Right lobe of liver (tissue), 6 donors: ENCODE measurements around the gene GAGE12C. TPM values are rescaled to one million over a fixed set of nuclear protein-coding genes. Genes with fewer than 3 reads are reported as not detected.
"Not testable (repeated sequence)": the region's sequence is repeated elsewhere in the genome, so short reads cannot be mapped to it uniquely, and the experiment has no call there.

Experiments used
- ATAC-seq, 4 donors: fragments of 200-7000 bp; cut with Tn5 transposase; one replicate each; pipeline ENCODE4 v1.9.1; 2020; ENCODE audit warnings: mild to moderate bottlenecking in 4 of 4, moderate library complexity in 4 of 4
- DNase-seq, 3 donors: peaks; one replicate each; pipeline ENCODE4 v3.0.0-alpha.2; 2020
- H3K27ac ChIP-seq, 3 donors: fragments of 200-600 bp; one replicate each; pipeline ENCODE4 v1.8.0; 2022
- H3K27me3 ChIP-seq, 2 donors: fragments of 200-600 bp; one replicate each; pipeline ENCODE4 v1.8.0; 2022
- H3K36me3 ChIP-seq, 4 donors: fragments of 200-600 bp; sonication (generic) in 1 of 4; one replicate each; pipeline versions ENCODE4 v1.5.1 to v1.8.0; 2017 to 2022; ENCODE audit warnings: control low read depth in 1 of 4
- H3K4me1 ChIP-seq, 4 donors: fragments of 200-600 bp; sonication (generic) in 1 of 4; one replicate each; pipeline versions ENCODE4 v1.5.1 to v1.8.0; 2017 to 2022; ENCODE audit warnings: control low read depth in 1 of 4
- H3K4me3 ChIP-seq, 3 donors: fragments of 200-600 bp; one replicate each; pipeline ENCODE4 v1.8.0; 2022
- H3K9me3 ChIP-seq, 4 donors: fragments of 200-600 bp; sonication (generic) in 1 of 4; one replicate each; pipeline versions ENCODE4 v1.5.1 to v1.8.0; 2017 to 2022; ENCODE audit warnings: control low read depth in 1 of 4
- WGBS: methylation state at CpG from one replicate; pipeline ENCODE4 v1.1.6; 2018; ENCODE audit warnings: low coverage, low lambda C conversion rate; ENCODE audit not compliant: insufficient coverage; ENCODE audit errors: missing lambda C conversion rate; 5-methylcytosine and 5-hydroxymethylcytosine counted together
- intact Hi-C, 2 donors: fragments of 100-400 bp; cut with DNase I; formaldehyde crosslinking; loops; one replicate each; pipeline versions ENCODE4 v1.11.2 to v1.14.1; 2022
- long read RNA-seq: library from polyadenylated mRNA; unstranded; transcript quantifications from one replicate; pipeline ENCODE4 v2.0.0, GENCODE V29; 2019
- small RNA-seq, 2 experiments: library from RNA; depleted of rRNA; stranded (forward); fragments of <200 nt; gene quantifications; one replicate each; pipeline ENCODE3, GENCODE V24; 2016
- total RNA-seq, 6 experiments: library from RNA; depleted of rRNA in 2 of 6; stranded (reverse); fragments of >200 nt in 2 of 6; fragmentation: NEBNext Ultra II Directional in 3 of 6; extraction: Animal tissue kit (Norgen Biotek cat#: 25700) in 3 of 6; gene quantifications; one replicate each; pipeline versions ENCODE4 v1.1.0 to v1.2.4, GENCODE V29; 2016 to 2023
- donor health status: DM: no; HTN: yes; CAD: no.
- donor health status: DM: no; HTN: no; CAD: no.
- donor health status: DM: no; HTN: no; CAD: no.
- donor health status: DM: no; HTN: yes; CAD: no.
- donor health status: DM: no; HTN: yes; CAD: no.

The GAGE12C gene, protein sequence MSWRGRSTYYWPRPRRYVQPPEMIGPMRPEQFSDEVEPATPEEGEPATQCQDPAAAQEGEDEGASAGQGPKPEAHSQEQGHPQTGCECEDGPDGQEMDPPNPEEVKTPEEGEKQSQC
- total RNA-seq: not detected
- long read RNA-seq: 0 reads

DNA sequence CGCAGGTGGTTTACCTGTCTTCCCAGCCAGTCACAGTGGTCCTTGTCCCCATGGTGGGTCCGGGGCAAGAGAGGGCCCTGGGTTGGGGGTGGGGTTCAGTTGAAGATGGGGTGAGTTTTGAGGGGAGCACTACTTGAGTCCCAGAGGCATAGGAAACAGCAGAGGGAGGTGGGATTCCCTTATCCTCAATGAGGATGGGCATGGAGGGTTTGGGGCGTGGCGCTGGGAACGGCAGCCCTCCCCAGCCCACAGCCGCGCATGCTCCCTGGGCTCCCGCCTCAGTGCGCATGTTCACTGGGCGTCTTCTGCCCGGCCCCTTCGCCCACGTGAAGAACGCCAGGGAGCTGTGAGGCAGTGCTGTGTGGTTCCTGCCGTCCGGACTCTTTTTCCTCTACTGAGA is at the start of gene GAGE12C:
GAGE12C (plus strand) TSS at position 301 of the 400 bp plus-strand sequence. CDS start 1,155 bp downstream, outside the sequence.
- H3K36me3 ChIP-seq, H3K4me3 ChIP-seq, DNase-seq, H3K27ac ChIP-seq, ATAC-seq, intact Hi-C loops, H3K27me3 ChIP-seq, H3K4me1 ChIP-seq, H3K9me3 ChIP-seq: not testable (repeated sequence)
- WGBS: no CpG with 5 or more reads among the region's 16 CpGs

DNA sequence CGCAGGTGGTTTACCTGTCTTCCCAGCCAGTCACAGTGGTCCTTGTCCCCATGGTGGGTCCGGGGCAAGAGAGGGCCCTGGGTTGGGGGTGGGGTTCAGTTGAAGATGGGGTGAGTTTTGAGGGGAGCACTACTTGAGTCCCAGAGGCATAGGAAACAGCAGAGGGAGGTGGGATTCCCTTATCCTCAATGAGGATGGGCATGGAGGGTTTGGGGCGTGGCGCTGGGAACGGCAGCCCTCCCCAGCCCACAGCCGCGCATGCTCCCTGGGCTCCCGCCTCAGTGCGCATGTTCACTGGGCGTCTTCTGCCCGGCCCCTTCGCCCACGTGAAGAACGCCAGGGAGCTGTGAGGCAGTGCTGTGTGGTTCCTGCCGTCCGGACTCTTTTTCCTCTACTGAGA is 9.5 kb downstream of the GAGE12C start, which contains the start of gene GAGE12D:
GAGE12D (plus strand) TSS at position 301 of the 400 bp plus-strand sequence. CDS start 1,155 bp downstream, outside the sequence.
- H3K9me3 ChIP-seq, H3K4me1 ChIP-seq, H3K4me3 ChIP-seq, H3K27me3 ChIP-seq, ATAC-seq, DNase-seq, H3K27ac ChIP-seq, H3K36me3 ChIP-seq, intact Hi-C loops: not testable (repeated sequence)
- no CpG with 5 or more reads among the region's 16 CpGs for WGBS

DNA sequence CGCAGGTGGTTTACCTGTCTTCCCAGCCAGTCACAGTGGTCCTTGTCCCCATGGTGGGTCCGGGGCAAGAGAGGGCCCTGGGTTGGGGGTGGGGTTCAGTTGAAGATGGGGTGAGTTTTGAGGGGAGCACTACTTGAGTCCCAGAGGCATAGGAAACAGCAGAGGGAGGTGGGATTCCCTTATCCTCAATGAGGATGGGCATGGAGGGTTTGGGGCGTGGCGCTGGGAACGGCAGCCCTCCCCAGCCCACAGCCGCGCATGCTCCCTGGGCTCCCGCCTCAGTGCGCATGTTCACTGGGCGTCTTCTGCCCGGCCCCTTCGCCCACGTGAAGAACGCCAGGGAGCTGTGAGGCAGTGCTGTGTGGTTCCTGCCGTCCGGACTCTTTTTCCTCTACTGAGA is 19.0 kb downstream of the GAGE12C start, which contains the start of gene GAGE12E:
GAGE12E (plus strand) TSS at position 301 of the 400 bp plus-strand sequence. CDS start 1,155 bp downstream, outside the sequence.
- H3K9me3 ChIP-seq, intact Hi-C loops: not testable (repeated sequence)

DNA sequence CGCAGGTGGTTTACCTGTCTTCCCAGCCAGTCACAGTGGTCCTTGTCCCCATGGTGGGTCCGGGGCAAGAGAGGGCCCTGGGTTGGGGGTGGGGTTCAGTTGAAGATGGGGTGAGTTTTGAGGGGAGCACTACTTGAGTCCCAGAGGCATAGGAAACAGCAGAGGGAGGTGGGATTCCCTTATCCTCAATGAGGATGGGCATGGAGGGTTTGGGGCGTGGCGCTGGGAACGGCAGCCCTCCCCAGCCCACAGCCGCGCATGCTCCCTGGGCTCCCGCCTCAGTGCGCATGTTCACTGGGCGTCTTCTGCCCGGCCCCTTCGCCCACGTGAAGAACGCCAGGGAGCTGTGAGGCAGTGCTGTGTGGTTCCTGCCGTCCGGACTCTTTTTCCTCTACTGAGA is 28.6 kb downstream of the GAGE12C start, which contains the start of gene GAGE12F:
GAGE12F (plus strand) TSS at position 301 of the 400 bp plus-strand sequence. CDS start 1,155 bp downstream, outside the sequence.
- H3K9me3 ChIP-seq, intact Hi-C loops, DNase-seq, ATAC-seq, H3K4me3 ChIP-seq, H3K36me3 ChIP-seq, H3K27me3 ChIP-seq, H3K27ac ChIP-seq, H3K4me1 ChIP-seq: not testable (repeated sequence)
- WGBS: no CpG with 5 or more reads among the region's 16 CpGs

More for the DNA sequence above, 19.0 kb downstream of the GAGE12C start, which contains the start of gene GAGE12E:
- not testable (repeated sequence) for H3K4me1 ChIP-seq, DNase-seq, H3K4me3 ChIP-seq, H3K36me3 ChIP-seq, ATAC-seq, H3K27ac ChIP-seq, H3K27me3 ChIP-seq
- WGBS: no CpG with 5 or more reads among the region's 16 CpGs

DNA sequence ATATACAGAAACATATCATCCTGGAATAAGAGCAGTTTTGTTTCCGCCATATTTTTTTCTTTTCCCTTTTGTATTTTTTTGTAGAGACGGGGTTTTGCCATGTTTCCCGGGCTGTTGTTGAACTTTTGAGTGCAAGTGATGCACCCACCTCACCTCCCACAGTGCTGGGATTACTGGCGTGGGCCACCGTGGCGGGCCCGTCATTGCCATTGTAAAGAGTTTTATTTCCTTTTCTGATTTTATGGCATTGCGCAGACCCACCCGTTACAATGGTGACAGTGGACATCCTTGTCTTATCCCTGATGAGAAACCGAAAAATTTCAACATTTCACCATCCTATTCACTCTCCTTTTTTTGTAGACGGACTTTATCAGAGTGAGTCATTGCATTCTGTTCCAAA is 36.8 kb downstream of the GAGE12C start:
- H3K4me1 ChIP-seq, H3K9me3 ChIP-seq, H3K4me3 ChIP-seq, H3K27me3 ChIP-seq, H3K27ac ChIP-seq, intact Hi-C loops, ATAC-seq, H3K36me3 ChIP-seq: not testable (repeated sequence)
- peak in 2 of 3 donors; percentile 40 to 52 for DNase-seq
- no CpG with 5 or more reads among the region's 11 CpGs for WGBS

DNA sequence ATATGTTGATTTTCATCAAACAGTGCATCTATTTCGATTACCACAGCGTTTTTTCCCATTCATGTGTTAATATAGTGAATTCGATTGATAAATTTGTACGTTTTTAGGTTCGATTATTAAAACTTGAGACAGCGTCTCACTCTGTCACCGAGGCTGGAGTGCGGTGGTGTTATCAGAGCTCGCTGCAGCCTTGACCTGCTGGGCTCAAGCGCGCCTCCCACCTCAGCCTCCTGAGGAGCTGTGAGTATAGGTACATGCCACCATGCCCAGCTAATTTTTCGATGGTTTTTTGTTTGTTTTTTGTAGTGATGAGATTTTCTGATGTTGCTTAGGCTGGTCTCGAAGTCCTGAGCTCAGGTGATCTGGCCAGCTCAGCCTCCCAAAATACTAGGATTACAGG is 37.2 kb downstream of the GAGE12C start:
- H3K4me1 ChIP-seq, H3K4me3 ChIP-seq, intact Hi-C loops, H3K27me3 ChIP-seq, H3K9me3 ChIP-seq, H3K27ac ChIP-seq, H3K36me3 ChIP-seq, ATAC-seq: not testable (repeated sequence)
- DNase-seq: peak in 2 of 3 donors; percentile 2 to 34
- no CpG with 5 or more reads among the region's 13 CpGs for WGBS

DNA sequence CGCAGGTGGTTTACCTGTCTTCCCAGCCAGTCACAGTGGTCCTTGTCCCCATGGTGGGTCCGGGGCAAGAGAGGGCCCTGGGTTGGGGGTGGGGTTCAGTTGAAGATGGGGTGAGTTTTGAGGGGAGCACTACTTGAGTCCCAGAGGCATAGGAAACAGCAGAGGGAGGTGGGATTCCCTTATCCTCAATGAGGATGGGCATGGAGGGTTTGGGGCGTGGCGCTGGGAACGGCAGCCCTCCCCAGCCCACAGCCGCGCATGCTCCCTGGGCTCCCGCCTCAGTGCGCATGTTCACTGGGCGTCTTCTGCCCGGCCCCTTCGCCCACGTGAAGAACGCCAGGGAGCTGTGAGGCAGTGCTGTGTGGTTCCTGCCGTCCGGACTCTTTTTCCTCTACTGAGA is 38.1 kb downstream of the GAGE12C start, which contains the start of gene GAGE12G:
GAGE12G (plus strand) TSS at position 301 of the 400 bp plus-strand sequence. CDS start 1,155 bp downstream, outside the sequence.
- DNase-seq, H3K9me3 ChIP-seq, H3K36me3 ChIP-seq, ATAC-seq, H3K27ac ChIP-seq, H3K4me1 ChIP-seq, H3K4me3 ChIP-seq, intact Hi-C loops, H3K27me3 ChIP-seq: not testable (repeated sequence)
- WGBS: no CpG with 5 or more reads among the region's 16 CpGs

DNA sequence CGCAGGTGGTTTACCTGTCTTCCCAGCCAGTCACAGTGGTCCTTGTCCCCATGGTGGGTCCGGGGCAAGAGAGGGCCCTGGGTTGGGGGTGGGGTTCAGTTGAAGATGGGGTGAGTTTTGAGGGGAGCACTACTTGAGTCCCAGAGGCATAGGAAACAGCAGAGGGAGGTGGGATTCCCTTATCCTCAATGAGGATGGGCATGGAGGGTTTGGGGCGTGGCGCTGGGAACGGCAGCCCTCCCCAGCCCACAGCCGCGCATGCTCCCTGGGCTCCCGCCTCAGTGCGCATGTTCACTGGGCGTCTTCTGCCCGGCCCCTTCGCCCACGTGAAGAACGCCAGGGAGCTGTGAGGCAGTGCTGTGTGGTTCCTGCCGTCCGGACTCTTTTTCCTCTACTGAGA is 47.7 kb downstream of the GAGE12C start, which contains the start of gene GAGE12H:
GAGE12H (plus strand) TSS at position 301 of the 400 bp plus-strand sequence. CDS start 1,155 bp downstream, outside the sequence.
- H3K27me3 ChIP-seq, DNase-seq, intact Hi-C loops: not testable (repeated sequence)

More for the DNA sequence above, 47.7 kb downstream of the GAGE12C start, which contains the start of gene GAGE12H:
- not testable (repeated sequence) for H3K4me3 ChIP-seq, H3K27ac ChIP-seq, H3K36me3 ChIP-seq, H3K4me1 ChIP-seq, H3K9me3 ChIP-seq, ATAC-seq
- WGBS: no CpG with 5 or more reads among the region's 16 CpGs

Small RNA genes lying within 50 kb of the gene (small RNA-seq; reads per million reads assigned to genes)
- gene GAGE12B: 0 reads per million in 2 experiments

Other genes with a start within 250 kb of the GAGE12C start
- gene GAGE10, start 228.5 kb upstream of the GAGE12C start, total RNA-seq: not detected
- not detected for gene GAGE12J, start 210.1 kb upstream of the GAGE12C start, total RNA-seq
- gene GAGE13, start 200.6 kb upstream of the GAGE12C start, total RNA-seq: not detected
- gene GAGE12D, start 9.6 kb downstream of the GAGE12C start, total RNA-seq: not detected
- not detected for gene GAGE12E, start 19.1 kb downstream of the GAGE12C start, total RNA-seq
- not detected for gene GAGE12F, start 28.7 kb downstream of the GAGE12C start, total RNA-seq
- gene GAGE12G, start 38.2 kb downstream of the GAGE12C start, total RNA-seq: not detected
- not detected for gene GAGE12H, start 47.8 kb downstream of the GAGE12C start, total RNA-seq
- not detected for gene GAGE2A, start 57.3 kb downstream of the GAGE12C start, total RNA-seq
- not detected for gene GAGE1, start 66.8 kb downstream of the GAGE12C start, total RNA-seq
- gene PAGE1, start 163.8 kb downstream of the GAGE12C start, total RNA-seq: not detected